Hippocampal formation (tissue), 2 donors: ENCODE data around the gene PARP8.

Experiments
- DNase-seq, 2 donors: peaks; one replicate each; lab custom pipeline; 2025; lab: John Stamatoyannopoulos, UW

The PARP8 gene

DNA sequence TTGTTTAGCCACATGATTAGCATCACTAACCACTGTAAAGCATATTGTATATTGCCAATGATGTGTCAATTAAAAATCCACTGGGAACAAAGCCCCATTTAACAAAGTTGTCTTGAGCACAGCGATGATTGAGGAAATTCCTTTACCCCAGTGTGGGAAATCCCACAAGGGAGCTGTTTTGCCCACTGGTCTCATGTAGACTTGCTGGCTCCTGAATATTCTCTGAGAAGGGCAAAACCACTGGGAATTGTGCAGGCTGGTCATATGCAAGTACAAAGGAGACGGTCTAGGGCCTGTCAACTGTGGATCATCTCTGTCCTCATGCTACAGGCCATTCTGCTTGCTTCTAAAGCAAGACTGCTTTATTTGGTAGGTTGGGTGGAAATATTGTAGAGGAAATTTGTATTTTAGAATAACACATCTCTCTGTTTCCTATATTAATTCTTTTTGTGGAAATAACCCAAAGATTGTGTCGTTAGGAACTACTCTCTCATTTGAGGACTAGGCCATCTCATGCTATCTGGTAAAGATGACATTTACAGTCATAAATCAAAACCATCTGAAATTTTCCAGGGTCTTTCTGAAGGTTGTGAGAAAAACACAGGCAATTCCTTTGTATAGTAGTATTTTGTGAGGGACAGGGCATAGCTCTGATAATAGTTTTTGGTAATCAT, 60.2 kb downstream of the PARP8 start:
- DNase-seq: no peak

- DNase-seq: peak in 1 of 2 donors; percentile 23
These were observed 60.7 kb downstream of the PARP8 start for GRCh38 chr5:50727149-50727496.

DNA sequence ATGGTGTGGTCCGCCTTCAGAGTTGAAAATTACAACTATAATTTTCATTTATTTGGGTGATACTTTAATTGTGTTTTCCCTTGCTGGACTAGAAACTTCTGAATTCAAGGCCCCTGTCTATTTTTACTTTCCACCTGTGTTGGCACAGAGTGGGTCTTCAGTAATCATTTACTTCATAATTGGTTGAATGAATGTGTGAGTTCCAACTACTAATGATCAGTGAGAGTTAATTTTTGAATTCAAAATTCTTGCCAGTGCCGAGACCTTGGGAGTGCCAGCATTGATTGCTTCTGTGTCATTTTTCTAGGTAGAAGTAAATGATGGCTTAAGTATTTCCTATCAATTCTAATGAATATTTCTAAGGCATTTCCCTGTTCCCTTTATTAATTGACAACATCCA, 61.4 kb downstream of the PARP8 start:
- DNase-seq: no peak

- no peak for DNase-seq
These were observed 63.9 kb downstream of the PARP8 start for GRCh38 chr5:50730336-50730735.

- no peak for DNase-seq
These were observed 64.4 kb downstream of the PARP8 start for GRCh38 chr5:50730841-50731240.

GRCh38 chr5:50733741-50734140, 67.3 kb downstream of the PARP8 start:
- no peak for DNase-seq

- no peak for DNase-seq
These were observed 72.4 kb downstream of the PARP8 start for GRCh38 chr5:50738864-50739263.

DNA sequence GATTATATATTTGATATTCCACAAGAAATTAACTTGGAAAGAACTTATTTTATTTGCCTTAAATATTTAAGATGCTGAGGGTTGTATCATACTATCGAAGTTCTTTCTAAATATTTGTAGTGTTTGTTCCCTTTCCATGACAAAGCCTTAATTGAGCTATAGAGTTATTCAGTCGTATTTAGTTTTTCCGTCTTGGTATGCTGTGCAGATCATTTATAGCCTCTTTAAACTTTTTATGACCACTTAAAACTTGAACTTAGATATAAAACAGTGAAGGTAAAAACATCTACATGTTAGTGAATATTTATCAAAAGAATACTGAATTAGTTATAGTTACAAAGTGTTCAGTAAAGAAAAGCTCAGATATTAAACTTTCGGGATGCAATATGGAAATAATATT, 74.4 kb downstream of the PARP8 start:
- no peak for DNase-seq

- peak in 1 of 2 donors; percentile 18 for DNase-seq
These were observed 78.3 kb downstream of the PARP8 start for GRCh38 chr5:50744776-50745175.

DNA sequence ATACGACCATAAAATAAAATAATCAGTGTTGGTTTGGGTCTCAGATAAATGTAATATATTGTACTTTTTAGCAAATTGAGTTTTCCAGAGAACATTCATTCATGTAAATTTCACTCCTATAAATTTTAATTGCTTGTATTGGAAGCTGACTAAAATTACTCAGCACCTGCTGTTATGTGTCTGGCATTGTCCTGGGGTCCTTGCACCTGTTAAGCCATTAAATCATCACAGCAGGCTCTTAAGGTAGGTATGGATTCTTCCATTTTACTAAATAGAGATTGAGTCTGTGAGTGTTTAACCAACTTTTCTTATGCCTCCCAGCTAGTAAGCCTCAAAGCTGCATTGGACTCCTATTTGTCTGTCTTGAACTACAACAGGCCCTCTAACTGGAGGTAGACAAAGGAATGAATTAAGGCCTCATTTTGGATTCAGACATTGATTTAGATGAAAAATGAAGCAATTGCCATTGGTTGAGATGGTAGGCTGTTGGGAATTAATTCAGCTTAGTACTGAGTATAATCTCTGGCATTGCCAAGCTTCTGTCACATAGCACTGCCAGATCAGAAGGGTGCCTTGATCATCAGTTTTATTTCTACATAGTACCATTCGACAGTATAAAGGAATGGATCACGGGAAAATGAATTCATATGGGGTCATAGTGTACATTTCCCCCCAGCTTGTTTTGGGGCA, 78.9 kb downstream of the PARP8 start:
- DNase-seq: no peak

- no peak for DNase-seq
These were observed 82.7 kb downstream of the PARP8 start for GRCh38 chr5:50749181-50749580.

GRCh38 chr5:50749873-50750272, 83.4 kb downstream of the PARP8 start:
- DNase-seq: no peak

DNA sequence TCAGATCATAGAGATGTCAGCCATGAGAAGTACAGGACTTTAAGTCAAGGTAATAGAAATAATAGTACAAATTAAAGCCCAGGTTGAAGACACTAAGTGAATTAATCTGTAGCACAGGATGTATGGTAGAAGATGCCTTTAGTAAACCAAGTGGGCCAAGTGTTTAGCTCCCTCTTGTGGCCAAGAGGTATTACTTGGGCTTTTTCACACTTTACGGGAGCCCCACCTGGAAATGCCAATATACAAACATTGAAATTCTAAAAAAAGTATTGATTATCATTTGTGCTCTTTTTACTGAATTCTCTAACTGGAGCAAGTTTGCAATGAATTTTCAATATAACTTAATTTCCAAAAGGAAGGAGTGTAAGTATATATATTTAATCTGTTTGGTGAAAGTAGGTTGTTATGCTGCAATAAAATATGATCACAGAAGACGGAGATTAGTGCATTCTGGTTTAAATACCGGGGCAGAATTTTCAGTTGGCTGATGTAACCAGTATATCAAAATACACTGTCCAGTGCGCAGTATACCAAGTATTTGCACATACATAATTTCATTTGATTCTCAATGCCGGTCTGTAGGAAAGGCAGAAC, 84.7 kb downstream of the PARP8 start:
- peak; percentile 4 to 19 for DNase-seq

- DNase-seq: no peak
These were observed 86.4 kb downstream of the PARP8 start for GRCh38 chr5:50752800-50753199.

- DNase-seq: no peak
These were observed 93.3 kb downstream of the PARP8 start for GRCh38 chr5:50759526-50760270.

GRCh38 chr5:50763351-50763750, 96.9 kb downstream of the PARP8 start:
- no peak for DNase-seq

DNA sequence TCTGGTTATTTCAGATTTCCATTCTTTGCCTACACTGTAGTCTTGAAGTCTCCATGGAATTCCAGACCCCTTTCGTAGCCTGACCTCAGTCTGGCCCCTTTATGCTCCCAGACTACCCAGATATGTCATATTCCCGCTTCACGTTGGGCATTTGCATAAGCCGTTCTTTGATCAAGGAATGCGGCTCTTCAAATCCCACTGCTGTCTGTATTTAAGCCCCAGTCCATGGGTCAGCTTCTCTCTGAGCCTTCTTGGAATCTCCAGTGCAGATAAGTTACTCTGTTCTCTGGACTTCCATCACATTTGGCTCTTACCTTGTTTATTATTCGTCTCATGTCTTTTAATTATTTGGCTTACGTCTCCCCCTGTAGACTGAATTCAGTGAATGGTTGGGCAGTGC, 97.4 kb downstream of the PARP8 start:
- DNase-seq: no peak

GRCh38 chr5:50766042-50766441, 99.6 kb downstream of the PARP8 start:
- DNase-seq: no peak

- no peak for DNase-seq
These were observed 100.0 kb downstream of the PARP8 start for GRCh38 chr5:50766462-50766861.

DNA sequence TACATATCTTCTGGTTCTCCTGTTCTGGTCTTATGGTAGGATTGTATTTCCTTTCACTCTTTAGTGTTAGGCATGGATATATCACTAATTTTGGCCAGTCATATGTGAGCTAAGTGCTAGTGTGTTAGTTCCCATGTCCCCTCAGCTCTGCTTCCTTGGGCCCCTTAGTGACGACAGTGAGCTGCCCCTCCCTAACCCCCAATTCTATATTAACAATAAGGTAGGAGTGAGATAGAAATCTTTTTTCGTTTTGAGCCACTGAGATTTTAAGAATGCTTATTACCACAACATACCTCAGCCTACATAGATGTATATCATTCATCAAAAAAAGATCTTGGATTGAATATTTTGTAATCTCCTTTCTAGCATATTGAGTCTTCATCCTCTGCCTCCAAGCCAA, 100.5 kb downstream of the PARP8 start:
- no peak for DNase-seq

GRCh38 chr5:50767588-50767987, 101.2 kb downstream of the PARP8 start:
- peak in 1 of 2 donors; percentile 65 for DNase-seq

DNA sequence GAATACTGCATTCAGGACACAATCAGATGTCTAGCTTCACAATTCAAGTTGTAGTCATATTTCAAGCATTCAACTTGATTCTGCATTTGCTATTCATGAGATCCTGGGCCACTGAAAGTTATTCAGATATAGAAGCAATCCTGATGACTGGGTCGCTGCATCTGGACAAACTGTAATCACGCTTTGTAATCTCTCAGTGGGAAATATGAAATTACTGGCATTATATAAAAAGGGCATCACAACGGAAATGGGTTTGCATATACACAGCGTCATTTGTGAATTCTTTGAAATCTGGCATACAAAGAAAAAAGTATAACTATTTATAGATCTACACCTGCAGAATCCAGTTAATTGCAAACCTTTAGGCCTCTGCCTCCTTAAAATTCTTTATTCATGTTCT, 102.2 kb downstream of the PARP8 start:
- no peak for DNase-seq

GRCh38 chr5:50770441-50770840, 104.0 kb downstream of the PARP8 start:
- no peak for DNase-seq
